Thoracic aorta (tissue), 2 donors: Measurements from ENCODE around the gene INTS11. TPM values are rescaled to one million over a fixed set of nuclear protein-coding genes. Genes with fewer than 3 reads are reported as not detected.
"Not testable (repeated sequence)": the region's sequence is repeated elsewhere in the genome, so short reads cannot be mapped to it uniquely, and the experiment has no call there.

Experiments
- ATAC-seq: fragments of 150-250 bp; one replicate; pipeline ENCODE4 v1.8.0; 2017; ENCODE audit warnings: low read depth; ENCODE audit not compliant: insufficient number of reproducible peaks, low FRiP score
- DNase-seq: peaks from one replicate; pipeline ENCODE4 v3.0.0-alpha.2; 2020; ENCODE audit warnings: low spot score
- H3K27ac ChIP-seq, 2 donors: fragments of 200-600 bp; sonication (generic); 1 replicate in 1 of 2; 2 replicates in 1 of 2; pipeline ENCODE4 v1.5.1; 2016; ENCODE audit warnings: mild to moderate bottlenecking in 2 of 2, moderate library complexity in 2 of 2
- H3K27me3 ChIP-seq: fragments of 200-600 bp; sonication (generic); replicated peaks from 2 replicates; pipeline ENCODE4 v1.6.0; 2016; ENCODE audit warnings: mild to moderate bottlenecking; ENCODE audit not compliant: insufficient read depth
- H3K36me3 ChIP-seq: fragments of 200-600 bp; sonication (generic); one replicate; pipeline ENCODE4 v1.5.1; 2016
- H3K4me1 ChIP-seq, 2 donors: fragments of 200-600 bp; sonication (generic); 1 replicate in 1 of 2; 2 replicates in 1 of 2; pipeline versions ENCODE4 v1.5.1 to v1.6.0; 2016; ENCODE audit warnings: low read depth in 2 of 2, mild to moderate bottlenecking in 1 of 2; ENCODE audit not compliant: control insufficient read depth in 1 of 2
- H3K4me3 ChIP-seq: fragments of 200-600 bp; sonication (generic); 2 replicates; pipeline ENCODE4 v1.5.1; 2016; ENCODE audit warnings: mild to moderate bottlenecking
- H3K9me3 ChIP-seq: fragments of 200-600 bp; sonication (generic); 2 replicates; pipeline ENCODE4 v1.5.1; 2016
- total RNA-seq, 2 donors: library from RNA; depleted of rRNA; stranded (reverse); fragments of >200 nt; gene quantifications; one replicate each; pipeline versions ENCODE4 v1.1.0 to v1.2.3, GENCODE V29; 2016
- TF ChIP-seq, protein P1 (sequence below): fragments of 200-600 bp; sonication (generic); IDR thresholded peaks from one replicate; pipeline ENCODE4 v1.5.1; 2019; ENCODE audit warnings: antibody characterized with exemption

INTS11 gene
- total RNA-seq, 2 donors from 2014 or later = 192 to 195 TPM

DNA sequence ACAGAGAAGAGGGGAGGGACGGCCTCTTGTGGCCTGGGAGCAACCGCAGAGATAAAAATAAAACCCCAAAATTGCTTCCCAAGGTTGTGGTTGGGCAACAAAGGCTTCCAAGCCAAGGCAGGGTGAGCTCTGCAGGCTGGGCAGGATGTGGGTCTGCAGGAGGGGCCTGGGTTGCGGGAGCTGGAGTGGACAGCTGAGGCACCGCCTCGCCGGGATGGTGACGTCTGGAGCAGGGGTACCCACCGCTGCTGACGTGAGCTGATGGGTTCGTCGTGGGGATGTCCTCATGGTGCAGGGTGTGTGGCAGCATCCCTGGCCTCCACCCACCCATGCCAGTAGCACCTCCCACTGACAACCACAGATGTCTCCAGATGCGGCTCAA, 46.9 kb upstream of the INTS11 start:
- DNase-seq (no peak), ATAC-seq (no peak)
- Histone ChIP-seq H3K9me3 (no peaks in the 10 kb centered on the region), H3K4me1 (peaks cover 22 to 29% of the 10 kb centered on the region in 2 donors), H3K27me3 (no peaks in the 10 kb centered on the region), H3K36me3 (peaks cover 7% of the 10 kb centered on the region), H3K27ac (no peak overlapping the region), H3K4me3 (no peak overlapping the region)
- TF ChIP-seq, protein P1, sequence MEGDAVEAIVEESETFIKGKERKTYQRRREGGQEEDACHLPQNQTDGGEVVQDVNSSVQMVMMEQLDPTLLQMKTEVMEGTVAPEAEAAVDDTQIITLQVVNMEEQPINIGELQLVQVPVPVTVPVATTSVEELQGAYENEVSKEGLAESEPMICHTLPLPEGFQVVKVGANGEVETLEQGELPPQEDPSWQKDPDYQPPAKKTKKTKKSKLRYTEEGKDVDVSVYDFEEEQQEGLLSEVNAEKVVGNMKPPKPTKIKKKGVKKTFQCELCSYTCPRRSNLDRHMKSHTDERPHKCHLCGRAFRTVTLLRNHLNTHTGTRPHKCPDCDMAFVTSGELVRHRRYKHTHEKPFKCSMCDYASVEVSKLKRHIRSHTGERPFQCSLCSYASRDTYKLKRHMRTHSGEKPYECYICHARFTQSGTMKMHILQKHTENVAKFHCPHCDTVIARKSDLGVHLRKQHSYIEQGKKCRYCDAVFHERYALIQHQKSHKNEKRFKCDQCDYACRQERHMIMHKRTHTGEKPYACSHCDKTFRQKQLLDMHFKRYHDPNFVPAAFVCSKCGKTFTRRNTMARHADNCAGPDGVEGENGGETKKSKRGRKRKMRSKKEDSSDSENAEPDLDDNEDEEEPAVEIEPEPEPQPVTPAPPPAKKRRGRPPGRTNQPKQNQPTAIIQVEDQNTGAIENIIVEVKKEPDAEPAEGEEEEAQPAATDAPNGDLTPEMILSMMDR = no peak

DNA sequence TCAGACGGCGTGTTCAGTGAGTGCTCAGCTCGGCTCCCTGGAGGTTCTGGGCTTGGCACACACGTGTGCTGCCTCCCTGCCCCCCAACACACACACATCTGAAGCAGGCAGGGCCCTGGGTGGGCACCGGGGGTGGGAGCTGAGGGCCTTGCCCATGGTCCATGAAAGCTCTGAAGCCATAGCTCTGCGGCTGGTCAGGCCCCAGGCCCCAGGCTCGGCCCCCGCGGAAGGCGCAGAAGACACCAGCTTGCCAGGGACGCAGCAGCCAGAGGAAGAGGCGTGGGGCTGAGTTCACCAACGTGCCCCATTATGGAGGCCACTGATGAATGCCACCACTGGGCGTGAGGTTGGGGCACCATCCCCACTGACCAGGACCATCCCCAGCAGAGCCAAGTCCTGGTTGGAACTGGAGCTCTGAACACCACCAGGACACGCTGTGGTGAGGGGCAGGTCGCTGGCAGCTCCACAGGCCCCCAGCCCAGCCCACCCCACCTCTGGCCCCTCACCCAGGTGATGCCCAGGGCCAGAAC, 46.4 kb upstream of the INTS11 start:
- no peaks in the 10 kb centered on the region for H3K27me3 ChIP-seq
- DNase-seq (no peak), ATAC-seq (no peak)
- no peak overlapping the region for H3K4me3 ChIP-seq
- H3K36me3 ChIP-seq = peaks cover 7% of the 10 kb centered on the region
- H3K9me3 ChIP-seq = no peaks in the 10 kb centered on the region
- no peak overlapping the region for H3K27ac ChIP-seq
- TF ChIP-seq, protein P1 = no peak
- H3K4me1 ChIP-seq = peaks cover 20 to 29% of the 10 kb centered on the region in 2 donors

DNA sequence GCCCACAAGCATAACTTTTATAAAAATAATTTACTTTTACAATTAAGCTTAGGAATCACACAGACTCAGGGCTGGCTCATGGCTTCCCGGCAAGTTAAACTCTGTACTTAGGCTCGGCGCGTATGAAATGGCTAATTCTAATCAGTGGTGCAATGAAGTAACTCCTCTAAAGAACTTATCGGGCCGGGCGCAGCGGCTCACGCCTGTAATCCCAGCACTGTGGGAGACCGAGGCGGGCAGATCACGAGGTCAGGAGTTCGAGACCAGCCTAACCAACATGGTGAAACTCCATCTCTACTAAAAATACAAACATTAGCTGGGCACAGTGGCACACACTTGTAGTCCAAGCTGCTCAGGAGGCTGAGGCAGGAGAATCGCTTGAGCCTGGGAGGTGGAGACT, 45.6 kb upstream of the INTS11 start:
- ATAC-seq, H3K4me3 ChIP-seq, H3K9me3 ChIP-seq, H3K36me3 ChIP-seq, H3K27ac ChIP-seq, H3K27me3 ChIP-seq, DNase-seq: not testable (repeated sequence)
- peaks cover 18 to 29% of the 10 kb centered on the region in 2 donors for H3K4me1 ChIP-seq

DNA sequence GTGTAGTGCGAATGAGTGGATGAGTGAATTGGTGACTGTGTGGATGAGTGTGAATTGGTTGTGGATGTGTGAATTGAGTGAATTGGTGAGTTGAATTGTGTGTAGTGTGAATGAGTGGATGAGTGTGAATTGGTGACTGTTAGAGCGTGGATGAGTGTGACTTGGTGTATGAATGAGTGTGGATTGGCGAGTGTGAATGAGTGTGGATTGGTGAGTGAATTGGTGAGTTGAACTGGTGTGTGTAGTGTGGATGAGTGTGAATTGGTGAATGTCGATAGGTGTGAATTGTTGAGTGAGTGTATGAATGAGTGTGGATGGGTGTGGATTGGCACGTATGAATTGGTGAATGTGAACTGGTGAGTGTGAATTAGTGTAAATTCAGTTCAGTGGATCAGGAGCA, 42.9 kb upstream of the INTS11 start:
- Histone ChIP-seq H3K4me1 (peaks cover 3 to 13% of the 10 kb centered on the region in 2 donors), H3K36me3 (no peaks in the 10 kb centered on the region), H3K27me3 (no peaks in the 10 kb centered on the region), H3K4me3 (no peak overlapping the region), H3K9me3 (no peaks in the 10 kb centered on the region), H3K27ac (no peak overlapping the region)
- no peak for ATAC-seq
- TF ChIP-seq, protein P1 = no peak
- DNase-seq = no peak

DNA sequence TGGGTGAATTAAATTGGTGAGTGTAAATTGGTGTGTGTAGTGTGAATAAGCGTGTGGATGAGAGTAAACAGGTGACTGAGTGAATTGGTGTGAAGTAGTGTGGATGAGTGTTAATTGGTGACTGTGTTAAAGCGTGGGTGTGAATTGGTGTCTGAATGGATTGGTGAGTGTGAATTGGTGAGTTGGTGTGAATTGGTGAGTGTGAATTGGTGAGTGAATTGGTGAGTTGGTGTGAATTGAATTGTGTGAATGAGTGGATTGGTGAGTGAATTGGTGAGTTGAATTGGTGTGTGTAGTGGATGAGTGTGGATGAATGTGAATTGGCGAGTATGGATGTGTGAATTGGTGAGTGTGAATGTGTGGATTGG, 42.2 kb upstream of the INTS11 start:
- peaks cover 1 to 13% of the 10 kb centered on the region in 2 donors for H3K4me1 ChIP-seq
- no peak overlapping the region for H3K4me3 ChIP-seq
- H3K27ac ChIP-seq = no peak overlapping the region
- H3K9me3 ChIP-seq = no peaks in the 10 kb centered on the region
- H3K27me3 ChIP-seq = no peaks in the 10 kb centered on the region
- no peak for ATAC-seq
- no peaks in the 10 kb centered on the region for H3K36me3 ChIP-seq
- DNase-seq = no peak
- TF ChIP-seq, protein P1 = no peak
